Measurements from ENCODE around the gene GOLGA6C. TPM values are rescaled to one million over a fixed set of nuclear protein-coding genes. Genes with fewer than 3 reads are reported as not detected.

The GOLGA6C gene
- total and polyA plus RNA-seq, 2 donors (not counting 1 experiment from before 2014, with no cell fraction given), result not detected

DNA sequence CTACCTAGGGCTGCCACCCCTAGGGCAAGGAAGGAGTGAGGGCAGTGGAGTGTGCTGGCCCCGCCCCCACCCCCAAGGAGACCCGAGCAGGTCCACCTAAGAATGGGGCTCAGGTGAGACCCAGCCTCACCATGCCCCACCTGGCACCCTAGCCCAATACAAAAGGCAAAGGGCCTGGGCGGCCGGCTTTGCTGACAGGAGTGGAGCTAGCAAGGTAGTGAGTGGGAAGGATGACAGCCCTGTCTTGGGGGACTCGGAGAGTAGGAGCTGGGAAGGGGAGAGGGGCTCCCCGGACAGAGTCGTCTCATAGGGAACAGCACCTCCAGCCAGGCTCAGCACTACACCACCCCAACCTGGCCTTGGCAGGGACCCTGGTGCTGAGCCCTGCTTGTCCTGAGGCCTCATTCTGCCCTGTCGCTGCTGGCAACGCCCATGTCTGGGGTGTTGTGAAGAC is 44.3 kb upstream of the GOLGA6C start:
- Histone ChIP-seq H2AFZ (ENCODE audit: insufficient read depth, low read depth, low read length, poor library complexity, severe bottlenecking) (no peak overlapping the region), H3K36me3 (replicated peaks in 1 of 2; ENCODE audit: control extremely low read depth in 1 of 2, control insufficient read depth in 1 of 2, extremely low read depth in 1 of 2, insufficient read depth in 2 of 2, low read length in 1 of 2) (peaks cover 0 to 37% of the 10 kb centered on the region in 2 experiments), H3K9ac (ENCODE audit: low read length) (no peak overlapping the region), H3K4me3 (ENCODE audit: control extremely low read depth in 1 of 5, extremely low read depth in 1 of 5, insufficient read depth in 1 of 5, low read depth in 2 of 5, low read length in 4 of 5) (no peak overlapping the region), H3K79me2 (ENCODE audit: control insufficient read depth, insufficient read depth, low read length) (peaks cover 32% of the 10 kb centered on the region), H3K4me1 (ENCODE audit: control insufficient read depth in 2 of 2, insufficient read depth in 2 of 2, low read length in 2 of 2) (no peaks in the 10 kb centered on the region), H4K20me1 (ENCODE audit: control insufficient read depth, insufficient read depth, low read length, poor library complexity, severe bottlenecking) (peaks cover 35% of the 10 kb centered on the region), H3K4me2 (replicated peaks; ENCODE audit: low read depth, low read length, poor library complexity, severe bottlenecking) (no peak overlapping the region), H3K27me3 (replicated peaks in 1 of 4; ENCODE audit: control extremely low read depth in 1 of 4, control insufficient read depth in 3 of 4, insufficient read depth in 4 of 4, low read length in 3 of 4) (no peaks in the 10 kb centered on the region), H3K9me3 (ENCODE audit: control extremely low read depth in 1 of 3, control insufficient read depth in 2 of 3, insufficient read depth in 1 of 3, low read length in 2 of 3) (no peaks in the 10 kb centered on the region), H3K27ac (ENCODE audit: low read length in 2 of 2) (no peak overlapping the region)
- intact Hi-C loops (cut with micrococcal nuclease), result no loop called here
- H3K27me3 Mint-ChIP-seq, result no peaks in the 10 kb centered on the region
- DNase-seq (peak; percentile 15), ATAC-seq (ENCODE audit: low read depth) (no peak)
- peaks cover 1% of the 10 kb centered on the region for H3K4me1 Mint-ChIP-seq
- CTCF ChIA-PET, result interaction anchor here (1.2 kb wide), 1 partner anchor 185 kb away, joined by 4 read pairs; no protein-coding TSS in a partner anchor
- TF ChIP-seq, protein P1, sequence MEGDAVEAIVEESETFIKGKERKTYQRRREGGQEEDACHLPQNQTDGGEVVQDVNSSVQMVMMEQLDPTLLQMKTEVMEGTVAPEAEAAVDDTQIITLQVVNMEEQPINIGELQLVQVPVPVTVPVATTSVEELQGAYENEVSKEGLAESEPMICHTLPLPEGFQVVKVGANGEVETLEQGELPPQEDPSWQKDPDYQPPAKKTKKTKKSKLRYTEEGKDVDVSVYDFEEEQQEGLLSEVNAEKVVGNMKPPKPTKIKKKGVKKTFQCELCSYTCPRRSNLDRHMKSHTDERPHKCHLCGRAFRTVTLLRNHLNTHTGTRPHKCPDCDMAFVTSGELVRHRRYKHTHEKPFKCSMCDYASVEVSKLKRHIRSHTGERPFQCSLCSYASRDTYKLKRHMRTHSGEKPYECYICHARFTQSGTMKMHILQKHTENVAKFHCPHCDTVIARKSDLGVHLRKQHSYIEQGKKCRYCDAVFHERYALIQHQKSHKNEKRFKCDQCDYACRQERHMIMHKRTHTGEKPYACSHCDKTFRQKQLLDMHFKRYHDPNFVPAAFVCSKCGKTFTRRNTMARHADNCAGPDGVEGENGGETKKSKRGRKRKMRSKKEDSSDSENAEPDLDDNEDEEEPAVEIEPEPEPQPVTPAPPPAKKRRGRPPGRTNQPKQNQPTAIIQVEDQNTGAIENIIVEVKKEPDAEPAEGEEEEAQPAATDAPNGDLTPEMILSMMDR (IDR thresholded peaks at IDR 0.05), result no peak
- no peak for TF ChIP-seq EZH2 (IDR thresholded peaks at IDR 0.05; ENCODE audit: borderline replicate concordance, insufficient read depth, low read depth, low read length, poor library complexity, severe bottlenecking)
- no peak overlapping the region for H3K27ac Mint-ChIP-seq
- H3K4me3 Mint-ChIP-seq, result no peak overlapping the region
- H3K9me3 Mint-ChIP-seq (ENCODE audit: insufficient read depth), result no peaks in the 10 kb centered on the region
- POLR2A ChIA-PET, result no interaction called here
- WGBS (ENCODE audit: insufficient coverage), result 85% methylated on average over 5 of the region's 9 CpGs

DNA sequence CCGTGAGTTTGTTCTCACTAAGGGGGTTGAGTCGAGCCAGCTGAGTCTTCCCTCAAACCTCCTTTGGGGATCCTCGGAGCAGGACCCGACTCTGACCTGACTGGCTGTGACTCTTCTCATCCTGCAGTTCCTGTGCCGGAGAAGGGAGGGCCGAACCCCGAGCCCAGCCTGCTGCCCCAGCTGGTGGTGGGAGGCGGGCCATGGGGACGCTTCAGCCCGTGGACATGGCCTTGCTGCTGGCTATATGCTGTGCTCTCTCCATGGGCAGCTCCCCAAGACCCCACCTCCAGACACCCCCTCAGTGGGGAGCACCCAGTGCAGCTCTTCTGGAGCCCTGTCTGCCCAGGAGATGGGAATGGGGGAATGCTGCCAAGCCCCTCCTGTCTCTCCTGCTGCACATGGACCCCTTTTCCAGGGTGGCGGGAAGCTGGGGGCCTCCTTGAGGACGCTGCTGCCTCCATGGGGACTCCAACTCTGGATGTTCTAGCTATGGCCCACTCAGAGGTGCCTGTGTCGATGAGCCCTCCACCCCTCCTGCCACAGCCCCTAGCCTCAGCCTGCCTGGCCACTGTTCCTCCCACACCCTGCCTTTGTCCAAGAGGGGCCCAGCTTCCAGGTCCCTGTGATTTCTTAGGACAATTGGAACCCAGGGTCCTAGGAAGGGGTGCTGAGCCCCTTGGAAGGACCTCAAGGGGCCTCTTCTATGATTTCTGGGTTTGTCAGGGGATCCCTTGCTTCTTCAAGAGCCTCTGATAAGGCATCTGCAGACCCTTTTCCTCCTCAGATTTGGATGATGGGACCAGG is 43.6 kb upstream of the GOLGA6C start:
- no peak for DNase-seq
- Histone ChIP-seq H4K20me1 (ENCODE audit: control insufficient read depth, insufficient read depth, low read length, poor library complexity, severe bottlenecking) (peaks cover 28% of the 10 kb centered on the region), H3K27me3 (replicated peaks in 1 of 4; ENCODE audit: control extremely low read depth in 1 of 4, control insufficient read depth in 3 of 4, insufficient read depth in 4 of 4, low read length in 3 of 4) (no peaks in the 10 kb centered on the region), H3K27ac (ENCODE audit: low read length in 2 of 2) (no peak overlapping the region), H3K9me3 (ENCODE audit: control extremely low read depth in 1 of 3, control insufficient read depth in 2 of 3, insufficient read depth in 1 of 3, low read length in 2 of 3) (no peaks in the 10 kb centered on the region), H3K4me1 (ENCODE audit: control insufficient read depth in 2 of 2, insufficient read depth in 2 of 2, low read length in 2 of 2) (peaks cover 6 to 7% of the 10 kb centered on the region in 2 donors), H3K4me2 (replicated peaks; ENCODE audit: low read depth, low read length, poor library complexity, severe bottlenecking) (no peak overlapping the region), H3K79me2 (ENCODE audit: control insufficient read depth, insufficient read depth, low read length) (peaks cover 25% of the 10 kb centered on the region), H3K4me3 (ENCODE audit: control extremely low read depth in 1 of 5, extremely low read depth in 1 of 5, insufficient read depth in 1 of 5, low read depth in 2 of 5, low read length in 4 of 5) (no peak overlapping the region), H3K9ac (ENCODE audit: low read length) (no peak overlapping the region), H2AFZ (ENCODE audit: insufficient read depth, low read depth, low read length, poor library complexity, severe bottlenecking) (no peak overlapping the region), H3K36me3 (replicated peaks in 1 of 2; ENCODE audit: control extremely low read depth in 1 of 2, control insufficient read depth in 1 of 2, extremely low read depth in 1 of 2, insufficient read depth in 2 of 2, low read length in 1 of 2) (peaks cover 0 to 30% of the 10 kb centered on the region in 2 experiments)
- no peak for ATAC-seq (ENCODE audit: low read depth)
- Mint-ChIP-seq H3K27ac (no peak overlapping the region), H3K27me3 (no peaks in the 10 kb centered on the region), H3K4me3 (no peak overlapping the region), H3K9me3 (ENCODE audit: insufficient read depth) (no peaks in the 10 kb centered on the region), H3K4me1 (peaks cover 6% of the 10 kb centered on the region)
- no peak for TF ChIP-seq EZH2 (IDR thresholded peaks at IDR 0.05; ENCODE audit: borderline replicate concordance, insufficient read depth, low read depth, low read length, poor library complexity, severe bottlenecking)
- TF ChIP-seq, protein P1 (IDR thresholded peaks at IDR 0.05), result no peak
- WGBS (ENCODE audit: insufficient coverage), result 79% methylated on average over 12 of the region's 13 CpGs
- CTCF ChIA-PET, result interaction anchor here (0.9 kb wide), 1 partner anchor 171 kb away, joined by 4 read pairs; no protein-coding TSS in a partner anchor
- intact Hi-C loops (cut with micrococcal nuclease), result no loop called here
- POLR2A ChIA-PET, result no interaction called here

Data from B cell (primary cell).